NCI-H2107 treated with DMSO at 0.1 percent for 48 hours (cell line): ENCODE measurements around the gene PROX2.

Experiments used
- DNase-seq: peaks from one replicate; lab custom pipeline; 2025; ENCODE audit not compliant: unreplicated experiment; lab: John Stamatoyannopoulos, UW

PROX2 gene

DNA sequence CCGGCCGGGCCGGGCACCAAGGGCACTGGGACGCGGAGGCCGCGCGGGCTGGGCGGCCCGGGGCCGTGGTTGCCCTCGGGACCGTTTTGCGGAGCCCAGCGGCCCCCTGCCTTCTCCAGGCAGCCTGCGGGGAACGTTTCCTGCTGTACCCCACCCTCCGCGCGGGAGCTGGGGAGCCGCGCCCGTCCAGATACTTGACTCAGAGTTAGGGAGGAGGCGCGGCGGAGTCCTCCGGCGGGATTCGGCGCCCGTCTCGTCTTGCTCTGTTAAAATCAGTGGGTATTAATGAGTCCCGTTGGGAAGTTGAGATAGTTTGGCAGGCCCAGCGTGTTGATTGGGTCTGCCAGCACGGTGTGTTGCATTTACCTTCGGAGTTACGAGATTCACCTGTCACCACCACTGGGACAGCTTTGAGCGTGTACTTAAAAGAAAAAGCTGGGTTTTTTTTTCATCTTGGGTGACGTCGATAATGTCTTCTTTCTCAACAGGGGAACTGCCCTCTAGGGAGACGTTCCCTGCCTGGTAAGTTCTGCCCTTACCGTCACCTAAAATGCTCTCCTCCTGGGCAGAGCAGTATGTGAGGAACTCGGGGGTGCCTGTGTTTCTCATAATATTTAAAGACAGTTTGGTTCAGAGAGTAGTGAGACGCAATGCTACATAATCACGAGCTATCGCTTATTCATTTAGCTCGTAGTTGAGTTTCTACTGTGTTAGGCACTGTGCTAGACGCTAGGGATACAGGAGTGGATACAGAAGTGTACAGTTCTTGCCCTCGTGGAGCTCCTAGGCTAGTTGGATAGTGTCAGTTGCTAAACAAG lies 6.4 kb upstream of the PROX2 start:
- DNase-seq: no peak

DNA sequence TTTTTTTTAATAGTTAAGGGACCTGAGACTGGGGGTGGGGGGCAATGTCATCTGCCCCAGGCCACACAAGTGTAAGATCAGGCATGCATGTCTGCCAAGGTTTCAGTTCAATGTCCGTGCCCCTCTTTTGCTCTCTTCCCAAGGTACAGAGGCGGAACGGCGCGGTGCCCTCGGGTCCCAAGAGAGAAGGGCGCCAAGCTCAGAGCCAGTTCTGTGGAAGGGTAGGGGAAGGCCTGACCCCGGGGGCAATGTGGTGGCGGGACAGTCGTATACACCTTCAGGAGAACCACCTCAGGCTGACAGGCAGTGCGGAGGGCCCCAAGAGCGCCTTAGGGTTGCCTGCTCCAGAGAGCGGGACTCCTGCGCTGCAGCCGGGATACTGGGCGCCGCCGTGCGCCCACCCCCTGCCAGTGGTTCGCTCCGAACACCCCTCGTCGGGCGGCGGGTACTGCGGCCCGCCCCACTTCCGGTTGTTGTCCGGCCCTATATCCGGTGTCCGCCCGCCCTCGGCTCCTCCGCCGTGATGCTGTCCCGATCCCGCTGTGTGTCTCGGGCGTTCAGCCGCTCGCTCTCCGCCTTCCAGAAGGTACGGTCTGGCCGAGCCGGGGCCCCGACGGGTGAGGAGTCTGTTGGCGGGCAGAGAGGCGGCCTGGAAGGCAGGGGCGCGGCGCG lies 5.6 kb upstream of the PROX2 start, which contains the start of gene DLST:
Gene DLST, plus strand, starts transcription at position 486 of the 672 bp plus-strand sequence. Its CDS starts 38 bp downstream, at position 524.
- peak; percentile 76 for DNase-seq

DNA sequence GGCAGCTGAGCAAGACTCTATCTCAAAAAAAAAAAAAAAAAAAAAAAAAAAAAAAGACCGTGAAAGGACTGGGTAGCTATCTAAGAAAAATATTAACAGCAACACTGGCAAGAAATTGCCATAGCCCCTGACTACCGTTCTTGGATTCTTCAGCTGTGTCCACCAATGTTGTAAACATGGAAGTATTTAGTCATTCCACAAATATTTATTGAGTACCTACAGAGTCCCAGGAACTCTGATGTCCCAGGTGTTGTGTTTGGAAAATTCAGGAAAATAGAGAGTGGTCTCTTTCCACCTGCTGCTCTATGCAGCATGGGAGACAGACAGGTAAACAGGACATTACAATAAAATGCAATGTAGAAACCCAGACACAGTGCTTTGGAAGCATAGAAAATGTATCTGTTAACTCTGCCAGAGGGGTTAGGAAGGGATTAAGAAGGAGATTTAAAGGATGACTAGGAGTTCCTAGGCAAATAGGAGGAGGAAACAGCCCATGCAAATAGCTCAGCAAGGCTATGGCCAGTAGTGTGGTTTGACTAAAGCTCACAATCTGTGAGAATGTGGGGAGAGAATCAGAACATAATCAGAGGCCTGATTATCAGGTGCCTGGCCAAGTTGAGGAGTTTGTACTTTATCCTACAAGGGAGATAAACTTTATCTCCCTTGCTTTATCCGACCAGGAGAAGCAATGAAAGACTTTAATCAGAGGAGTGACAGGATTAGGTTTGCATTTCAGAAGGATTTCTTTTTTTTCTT lies 3.7 kb upstream of the PROX2 start:
- no peak for DNase-seq

DNA sequence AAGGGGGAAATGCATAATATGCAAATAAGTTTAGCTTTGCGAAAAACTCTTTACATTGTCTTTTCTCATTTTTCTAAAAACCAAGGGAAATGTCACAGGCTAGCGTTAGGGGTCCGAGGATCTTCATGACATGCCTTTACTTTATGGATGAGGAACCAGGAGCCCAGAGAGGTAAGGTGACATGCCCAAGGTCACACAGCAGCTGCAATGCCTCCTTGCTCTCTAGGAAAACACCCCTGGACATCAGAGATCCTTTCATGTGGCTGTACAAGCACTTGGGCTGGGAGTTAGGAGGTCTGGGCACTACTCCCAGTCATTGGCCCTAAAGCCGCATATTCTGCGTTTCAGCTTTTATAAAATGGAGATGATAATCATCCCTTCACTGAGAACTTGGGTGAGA lies 741 bp downstream of the PROX2 start:
- no peak for DNase-seq

DNA sequence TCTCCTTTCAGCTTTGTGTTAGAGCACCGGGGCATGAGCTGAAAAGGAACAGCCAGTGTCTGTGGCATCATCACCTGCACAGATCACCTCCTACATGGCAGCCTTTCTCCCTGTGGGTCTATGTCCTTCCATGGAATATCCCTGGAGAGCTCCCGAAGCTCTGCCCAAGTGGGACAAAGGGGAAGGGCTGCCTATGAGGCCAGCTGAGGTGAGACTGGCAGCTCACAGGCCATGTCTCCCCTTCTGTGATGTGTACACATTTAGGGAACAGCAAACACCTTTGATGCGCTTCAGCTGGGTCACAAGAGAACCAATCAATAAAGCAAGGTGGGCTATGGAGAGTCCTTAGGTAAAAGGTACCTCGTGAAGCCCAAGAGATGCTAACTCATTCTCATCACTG lies 4.1 kb downstream of the PROX2 start:
- no peak for DNase-seq

DNA sequence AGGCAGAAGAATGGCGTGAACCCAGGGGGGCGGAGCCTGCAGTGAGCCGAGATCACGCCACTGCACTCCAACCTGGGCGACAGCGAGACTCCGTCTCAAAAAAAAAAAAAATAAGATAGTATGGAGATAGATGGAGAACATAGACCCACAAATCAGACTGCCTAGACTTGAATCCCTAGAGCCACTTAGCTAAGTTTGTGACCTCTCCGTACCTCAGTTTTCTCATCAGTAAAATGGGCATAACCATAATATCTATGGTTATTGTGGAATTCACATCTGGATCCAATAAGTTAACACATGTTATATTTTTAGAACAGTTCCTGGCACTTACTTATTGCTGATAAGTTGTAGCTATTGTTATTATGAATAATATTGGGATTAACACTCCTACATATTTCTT lies 7.2 kb downstream of the PROX2 start:
- no peak for DNase-seq

DNA sequence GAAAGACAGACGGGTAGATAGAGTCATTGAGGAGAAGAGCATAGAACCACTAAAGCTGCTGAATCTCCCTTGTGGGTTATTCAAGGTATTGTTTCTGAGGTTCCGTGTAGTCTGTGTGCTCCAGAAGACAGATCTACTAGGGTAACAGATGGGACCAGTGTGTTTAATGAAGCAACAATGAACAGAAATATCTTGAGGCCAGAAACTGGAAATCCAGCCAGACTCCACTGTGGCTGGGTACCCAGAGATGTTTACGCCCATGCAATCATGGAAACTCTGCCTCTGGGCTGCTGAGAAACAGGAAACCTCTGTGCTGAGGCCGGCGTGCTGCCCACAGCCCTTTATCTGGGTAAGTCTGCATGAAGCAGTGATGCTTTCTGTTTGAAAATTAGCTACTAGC lies 8.3 kb downstream of the PROX2 start:
- DNase-seq: no peak

DNA sequence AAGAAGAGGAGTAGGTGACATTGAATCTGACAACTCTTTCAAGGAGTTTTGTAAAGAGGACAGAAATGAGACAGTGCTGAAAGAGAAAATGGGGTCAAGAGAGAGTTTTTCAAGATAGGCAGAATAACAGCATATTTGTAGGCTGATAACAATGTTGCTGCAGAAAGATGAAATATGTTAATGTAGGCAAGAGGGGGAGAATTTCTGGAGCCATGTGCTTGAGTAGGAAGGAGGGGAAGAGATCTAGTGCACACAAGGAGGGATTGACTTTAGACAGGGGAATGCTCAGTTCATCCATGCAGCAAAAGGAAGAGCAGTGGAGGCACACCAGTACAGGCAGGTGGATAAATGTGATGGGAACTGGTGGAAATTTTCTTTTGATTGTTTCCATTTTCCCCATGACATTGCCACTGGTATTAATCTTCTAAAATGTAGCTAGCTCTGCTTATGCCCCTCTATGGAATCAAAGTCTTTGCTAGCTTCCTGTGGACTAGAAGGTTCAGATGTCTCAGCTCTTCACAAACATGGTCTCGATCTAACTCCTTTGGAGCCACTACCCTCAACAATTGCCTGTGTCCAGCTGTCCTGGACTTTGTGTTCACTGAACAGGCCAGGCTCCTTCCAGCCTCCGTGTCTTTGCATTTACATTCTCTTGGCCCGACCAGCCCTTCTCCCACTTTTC lies 9.1 kb downstream of the PROX2 start:
- no peak for DNase-seq

DNA sequence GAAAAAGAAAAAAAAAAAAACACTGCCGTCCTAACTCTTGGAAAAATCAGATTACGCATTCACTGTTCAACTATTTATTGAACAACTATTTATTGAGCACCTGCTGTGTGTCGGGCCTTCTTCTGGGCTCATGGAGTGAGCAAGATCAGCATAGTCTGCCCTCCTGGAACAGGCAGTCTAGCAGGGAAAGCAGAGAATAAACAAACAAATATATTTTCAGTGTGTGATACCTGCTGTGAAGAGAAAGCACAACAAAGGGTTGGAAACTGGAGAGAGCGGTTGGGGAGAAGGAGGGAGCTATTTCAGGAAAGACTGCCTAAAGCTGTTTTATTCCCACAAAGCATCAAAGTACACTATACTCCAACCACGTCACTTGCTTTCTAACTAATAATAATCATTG lies 10.8 kb downstream of the PROX2 start:
- DNase-seq: peak; percentile 38

DNA sequence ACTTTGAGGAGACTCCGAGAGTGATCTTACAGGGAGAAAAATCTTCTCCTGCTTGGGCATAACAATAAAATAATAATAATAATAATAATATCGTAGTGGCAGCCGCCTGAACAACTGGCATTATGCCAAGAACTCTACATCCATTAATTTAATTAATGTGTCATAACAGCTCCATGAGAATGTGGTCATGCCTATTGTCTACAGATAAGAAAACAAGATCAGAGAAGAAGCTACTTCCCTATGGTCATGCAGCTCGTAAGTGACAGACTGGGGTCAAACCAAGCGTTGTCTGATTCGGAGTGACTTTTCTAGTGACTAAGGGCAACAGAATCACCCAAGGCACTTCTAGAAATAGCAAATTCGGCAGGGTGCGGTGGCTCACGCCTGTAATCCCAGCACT lies 11.7 kb downstream of the PROX2 start:
- no peak for DNase-seq

DNA sequence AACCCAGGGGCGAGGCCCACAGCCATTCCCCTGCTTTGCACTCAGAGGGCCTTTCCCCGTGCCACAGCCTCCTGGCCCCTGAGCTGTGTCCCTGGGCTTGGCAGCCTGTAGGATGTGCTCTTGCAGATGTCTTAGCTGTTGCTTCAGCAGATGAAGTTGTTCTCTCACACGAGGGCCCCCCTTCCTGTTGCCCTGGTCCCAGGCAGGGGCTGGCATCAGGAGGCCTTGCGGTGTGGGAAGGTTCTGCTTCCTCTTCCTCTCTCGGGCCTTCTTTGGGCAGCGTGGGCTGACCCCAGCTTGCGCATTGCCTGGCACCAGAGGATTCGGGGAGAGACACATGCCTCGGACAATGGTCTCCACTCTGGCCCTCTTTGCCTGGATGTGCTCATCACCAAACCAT lies 12.7 kb downstream of the PROX2 start:
- DNase-seq: no peak

DNA sequence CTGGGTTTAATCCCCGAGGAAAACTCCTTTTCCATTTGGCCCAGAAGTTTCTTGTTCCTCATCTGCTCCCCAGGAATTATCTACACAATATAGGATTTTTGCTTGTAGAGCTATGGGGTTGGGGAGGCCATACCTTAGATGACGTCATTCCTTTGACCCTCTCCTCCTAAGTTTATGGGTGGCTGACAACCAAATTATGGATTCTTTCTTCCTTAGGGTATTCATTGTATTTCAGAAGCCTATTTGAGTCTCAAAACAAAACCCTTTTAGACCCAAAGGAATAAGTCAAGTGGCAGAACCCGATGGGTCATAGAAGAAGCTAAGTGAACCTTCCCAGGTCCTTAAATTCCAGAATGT lies 14.2 kb downstream of the PROX2 start:
- no peak for DNase-seq

DNA sequence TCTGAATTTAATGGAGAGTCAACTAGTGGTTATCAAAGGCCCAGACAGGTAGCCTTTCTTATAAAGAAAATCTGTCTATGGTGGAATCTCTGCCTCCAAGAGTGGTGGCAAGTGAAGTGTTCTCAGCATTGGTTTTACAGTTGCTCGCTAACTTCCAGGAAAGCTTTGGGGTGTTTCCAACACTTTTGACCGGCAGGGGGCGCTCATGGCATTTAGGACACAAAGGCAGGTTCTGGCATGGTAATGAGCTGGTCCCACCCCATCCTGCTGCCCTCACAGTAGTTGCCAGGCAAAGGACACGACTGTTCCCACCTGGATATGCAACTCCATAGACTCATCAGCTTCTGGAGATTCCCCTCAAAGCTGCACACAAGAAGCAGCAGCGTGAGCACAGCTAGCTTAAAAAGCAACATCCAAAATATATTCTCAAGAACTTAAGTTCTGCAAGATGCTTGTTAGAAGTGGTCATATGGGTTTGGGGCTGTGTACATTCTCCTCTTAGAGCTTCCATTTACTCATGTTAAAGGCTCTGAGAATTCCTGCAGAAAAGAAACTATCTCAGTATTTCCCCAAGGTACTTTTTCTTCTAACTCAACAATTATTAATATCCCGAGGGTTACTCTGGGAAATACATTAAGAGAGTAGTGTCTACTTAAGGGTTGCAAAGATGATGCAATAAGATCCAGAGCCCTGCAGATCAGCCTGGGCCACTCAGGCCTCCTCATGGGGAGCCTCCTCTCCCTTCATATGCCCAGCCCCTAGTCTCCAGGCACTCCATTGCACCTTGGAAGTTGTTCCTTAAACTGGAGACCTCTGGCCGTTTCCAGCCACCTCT lies 14.8 kb downstream of the PROX2 start:
- peak; percentile 76 for DNase-seq

DNA sequence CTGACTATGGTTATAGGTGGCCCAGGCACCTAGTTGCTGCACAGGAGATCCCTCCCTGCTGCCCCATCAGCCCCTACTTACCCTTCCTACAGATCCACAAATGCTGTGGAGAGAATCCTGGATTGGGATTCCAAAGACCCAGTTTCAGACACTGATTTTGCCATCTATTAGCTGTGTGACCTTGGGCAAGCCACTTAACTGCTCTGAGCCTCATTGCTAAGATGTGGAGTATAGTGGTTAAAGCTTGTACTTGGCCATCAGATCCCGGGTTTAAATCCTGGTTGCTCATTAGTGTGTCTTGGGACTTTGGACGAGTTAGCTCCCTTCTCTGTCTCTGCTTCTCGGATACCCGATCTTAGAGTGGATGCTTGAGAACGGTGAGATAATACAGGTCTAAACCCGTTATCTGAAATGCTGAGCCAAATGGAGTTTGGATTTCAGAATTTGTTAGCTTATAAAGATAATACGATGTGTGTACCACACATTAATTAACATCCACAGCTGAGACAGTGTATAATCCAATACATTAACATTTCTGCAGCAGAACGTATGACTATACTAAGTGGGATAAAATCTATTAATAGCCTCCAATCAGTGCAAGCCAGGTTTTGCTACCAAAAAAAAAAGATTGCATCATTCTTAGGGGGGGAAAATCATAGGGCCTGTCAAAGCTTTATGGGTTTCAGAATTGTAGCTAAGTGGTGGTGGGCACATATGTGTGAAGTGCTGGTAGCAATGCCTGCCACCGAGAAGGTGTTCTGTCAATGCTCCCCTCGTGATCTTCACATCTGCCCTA lies 16.0 kb downstream of the PROX2 start:
- DNase-seq: no peak

DNA sequence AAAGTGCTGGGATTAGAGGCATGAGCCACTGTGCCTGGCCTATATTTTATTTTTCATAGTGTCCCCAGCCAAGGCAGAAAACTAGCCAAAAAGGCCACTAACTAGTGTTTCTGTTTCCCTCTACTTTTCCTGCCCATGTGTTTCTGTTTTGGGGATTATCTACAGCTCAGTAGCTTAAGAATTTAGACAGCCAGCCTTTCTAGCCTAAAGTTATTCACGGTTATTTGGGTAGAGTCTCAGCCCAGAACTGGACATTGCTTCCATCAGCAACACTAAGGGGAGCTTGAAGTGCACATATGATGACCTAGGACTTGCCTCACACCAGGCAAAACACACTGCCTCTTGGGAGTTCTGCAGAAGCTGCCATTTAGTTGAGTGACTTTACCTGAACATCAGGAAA lies 17.9 kb downstream of the PROX2 start:
- no peak for DNase-seq

DNA sequence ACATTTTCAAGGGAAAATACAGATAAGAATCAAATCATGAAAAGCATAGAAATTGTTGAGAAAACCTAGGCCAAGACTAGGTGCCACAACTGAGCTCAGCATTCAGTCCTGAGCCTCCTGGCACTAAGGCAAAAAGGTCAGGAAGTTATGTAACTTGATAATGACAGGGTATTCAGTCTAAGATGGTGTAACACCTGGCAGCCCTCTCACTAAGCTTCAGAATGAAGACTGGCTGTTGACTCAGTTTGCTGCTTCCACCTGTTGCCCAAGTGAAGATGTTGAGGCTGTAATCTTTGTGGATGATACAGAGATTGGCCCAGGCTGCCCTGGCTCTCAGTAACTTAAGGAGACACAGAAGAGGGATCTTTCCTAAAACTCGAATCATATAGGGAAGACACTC lies 19.6 kb downstream of the PROX2 start:
- DNase-seq: peak; percentile 70

DNA sequence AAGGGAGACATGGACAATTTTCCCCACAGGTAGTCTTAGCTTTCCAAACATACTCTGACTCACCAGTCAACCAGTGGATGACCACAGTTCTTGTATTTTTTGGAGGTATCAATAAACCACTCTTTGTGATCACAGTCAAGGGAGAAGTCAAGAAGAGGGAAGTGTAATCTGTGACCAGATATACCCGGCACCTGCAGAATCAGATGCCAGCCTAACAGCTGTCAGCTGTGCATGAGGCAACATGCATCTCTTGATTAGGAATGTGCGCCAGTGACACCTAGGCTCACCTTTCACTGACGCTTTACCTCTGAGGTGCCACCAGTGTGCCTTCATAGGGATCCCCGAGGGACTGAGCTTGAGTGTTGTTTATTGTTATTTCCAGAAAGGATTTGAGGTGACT lies 20.0 kb downstream of the PROX2 start:
- DNase-seq: peak; percentile 75

DNA sequence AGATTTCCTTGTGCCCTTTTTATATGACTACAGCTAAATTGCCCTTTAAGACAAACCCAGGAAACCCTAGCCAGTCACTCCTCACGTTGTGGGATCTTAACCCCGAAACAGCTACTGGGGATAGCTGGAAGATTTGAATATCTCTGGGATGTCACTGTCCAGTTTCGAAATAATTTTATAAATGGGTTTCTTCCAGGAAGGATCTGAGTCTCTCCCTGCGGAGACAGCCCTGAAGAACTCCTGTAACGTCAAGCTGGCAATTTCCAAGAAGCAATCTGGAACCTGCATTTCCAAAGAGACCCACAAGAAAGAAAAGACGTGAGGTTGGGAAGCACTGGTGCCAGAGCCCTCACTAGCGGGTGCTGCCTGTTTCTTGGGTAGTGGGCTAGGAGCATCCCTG lies 20.9 kb downstream of the PROX2 start:
- no peak for DNase-seq

DNA sequence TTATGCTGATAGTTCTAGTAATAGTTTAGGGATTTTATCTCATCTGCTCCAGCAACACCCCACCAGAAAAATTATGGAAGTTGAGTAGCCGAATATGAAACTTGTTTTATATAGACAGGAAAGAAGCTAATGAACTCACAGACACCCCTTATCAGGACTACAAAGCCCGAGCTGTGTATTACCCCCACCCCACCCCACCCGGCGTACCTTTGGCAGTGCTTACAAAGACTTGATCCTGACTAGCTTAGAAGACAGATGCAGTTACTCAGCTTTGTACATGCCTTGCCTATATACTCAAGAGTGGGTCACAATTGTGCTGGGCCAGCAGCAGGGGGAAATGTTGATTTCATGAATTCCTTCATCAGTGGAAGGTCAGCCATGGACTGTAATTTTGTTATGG lies 22.4 kb downstream of the PROX2 start:
- DNase-seq: no peak
